Lower lobe of right lung (tissue), 2 donors: Measurements from ENCODE around the gene KRT6A. TPM values are rescaled to one million over a fixed set of nuclear protein-coding genes. Genes with fewer than 3 reads are reported as not detected.

Source experiments
- ATAC-seq, 2 donors: fragments of 200-7000 bp; cut with Tn5 transposase; one replicate each; pipeline ENCODE4 v1.9.1; 2020 to 2022; ENCODE audit warnings: mild to moderate bottlenecking in 2 of 2, moderate library complexity in 2 of 2
- DNase-seq: peaks from one replicate; pipeline ENCODE4 v3.0.0-alpha.2; 2020
- H3K27ac ChIP-seq: fragments of 200-600 bp; one replicate; pipeline ENCODE4 v1.8.0; 2022
- H3K27me3 ChIP-seq: fragments of 200-600 bp; one replicate; pipeline ENCODE4 v1.8.0; 2022; ENCODE audit warnings: low read depth
- H3K36me3 ChIP-seq: fragments of 200-600 bp; one replicate; pipeline ENCODE4 v1.8.0; 2022; ENCODE audit warnings: mild to moderate bottlenecking
- H3K4me1 ChIP-seq: fragments of 200-600 bp; one replicate; pipeline ENCODE4 v1.8.0; 2022
- H3K4me3 ChIP-seq: fragments of 200-600 bp; one replicate; pipeline ENCODE4 v1.8.0; 2022; ENCODE audit warnings: mild to moderate bottlenecking
- H3K9me3 ChIP-seq: fragments of 200-600 bp; one replicate; pipeline ENCODE4 v1.8.0; 2022
- CTCF ChIP-seq: fragments of 200-600 bp; IDR thresholded peaks from one replicate; pipeline ENCODE4 v1.8.0; 2022; ENCODE audit warnings: antibody characterized with exemption, mild to moderate bottlenecking
- intact Hi-C: fragments of 100-400 bp; cut with DNase I; formaldehyde crosslinking; loops from one replicate; pipeline ENCODE4 v1.11.0; 2022
- total RNA-seq: library from RNA; stranded (reverse); fragmentation: NEBNext Ultra II Directional; extraction: Animal tissue kit (Norgen Biotek cat#: 25700); gene quantifications from one replicate; pipeline ENCODE4 v1.2.1, GENCODE V29; 2021
- donor health status: DM: no; HTN: yes; CAD: no; lungs with severe emphysema.

The KRT6A gene
- total RNA-seq, 1 donor from 2014 or later: 0.74 TPM

- Histone ChIP-seq H3K4me1 (no peaks in the 10 kb centered on the region), H3K4me3 (no peak overlapping the region), H3K36me3 (no peaks in the 10 kb centered on the region), H3K27me3 (no peaks in the 10 kb centered on the region), H3K27ac (no peak overlapping the region), H3K9me3 (peaks cover 6% of the 10 kb centered on the region)
- DNase-seq (no peak), ATAC-seq (no peak)
- intact Hi-C loops: no loop called here
- no peak for TF ChIP-seq CTCF
Measured at GRCh38 chr12:52480073-52480472, 13.0 kb downstream of the KRT6A start.

GRCh38 chr12:52477651-52478050 lies 15.4 kb downstream of the KRT6A start:
- TF ChIP-seq CTCF: no peak
- Histone ChIP-seq H3K36me3 (no peaks in the 10 kb centered on the region), H3K9me3 (no peaks in the 10 kb centered on the region), H3K4me3 (no peak overlapping the region), H3K4me1 (no peaks in the 10 kb centered on the region), H3K27me3 (no peaks in the 10 kb centered on the region), H3K27ac (no peak overlapping the region)
- intact Hi-C loops: no loop called here
- ATAC-seq: no peak
- DNase-seq: no peak

GRCh38 chr12:52474212-52474611 lies 18.8 kb downstream of the KRT6A start:
- intact Hi-C loops: no loop called here
- no peaks in the 10 kb centered on the region for H3K27me3 ChIP-seq
- no peak overlapping the region for H3K27ac ChIP-seq
- no peak overlapping the region for H3K4me3 ChIP-seq
- no peak for TF ChIP-seq CTCF
- H3K4me1 ChIP-seq: no peaks in the 10 kb centered on the region
- no peaks in the 10 kb centered on the region for H3K36me3 ChIP-seq
- no peaks in the 10 kb centered on the region for H3K9me3 ChIP-seq
- ATAC-seq (no peak), DNase-seq (no peak)

- Histone ChIP-seq H3K4me1 (no peaks in the 10 kb centered on the region), H3K4me3 (no peak within 1 kb of the TSS), H3K27ac (no peak within 1 kb of the TSS), H3K36me3 (no peaks in the 10 kb centered on the region), H3K27me3 (no peaks in the 10 kb centered on the region), H3K9me3 (no peaks in the 10 kb centered on the region)
- intact Hi-C loops: no loop called here
- DNase-seq (no peak), ATAC-seq (no peak)
- no peak for TF ChIP-seq CTCF
Measured at GRCh38 chr12:52473768-52474167, 19.3 kb downstream of the KRT6A start, which contains the start of gene KRT6C. Gene KRT6C, minus strand, starts transcription at chr12:52473805. Its CDS starts 68 bp downstream, at chr12:52473737.

- no peak overlapping the region for H3K4me3 ChIP-seq
- H3K4me1 ChIP-seq: no peaks in the 10 kb centered on the region
- ATAC-seq: no peak
- DNase-seq: no peak
- no peak overlapping the region for H3K27ac ChIP-seq
- H3K36me3 ChIP-seq: no peaks in the 10 kb centered on the region
- TF ChIP-seq CTCF: no peak
- intact Hi-C loops: no loop called here
- no peaks in the 10 kb centered on the region for H3K9me3 ChIP-seq
- H3K27me3 ChIP-seq: peaks cover 4% of the 10 kb centered on the region
Measured at GRCh38 chr12:52469853-52470252, 23.2 kb downstream of the KRT6A start.

GRCh38 chr12:52464897-52465296 lies 28.2 kb downstream of the KRT6A start:
- H3K4me1 ChIP-seq: no peaks in the 10 kb centered on the region
- H3K27ac ChIP-seq: no peak overlapping the region
- intact Hi-C loops: no loop called here
- no peaks in the 10 kb centered on the region for H3K9me3 ChIP-seq
- TF ChIP-seq CTCF: no peak
- ATAC-seq: no peak
- H3K27me3 ChIP-seq: peaks cover 4% of the 10 kb centered on the region
- no peaks in the 10 kb centered on the region for H3K36me3 ChIP-seq
- H3K4me3 ChIP-seq: no peak overlapping the region
- no peak for DNase-seq
